Activated T-helper 1 cell treated with anti-CD3 and anti-CD28 coated beads, Interleukin-2, amount 50 U/mL, for 16 hours (primary cell): ENCODE results near the gene RBM7.

Source experiments
- DNase-seq, 2 donors: peaks; one replicate each; pipeline ENCODE4 v3.0.0-alpha.2; 2020; ENCODE audit warnings: low read depth in 1 of 2, low spot score in 1 of 2

The RBM7 gene, protein sequence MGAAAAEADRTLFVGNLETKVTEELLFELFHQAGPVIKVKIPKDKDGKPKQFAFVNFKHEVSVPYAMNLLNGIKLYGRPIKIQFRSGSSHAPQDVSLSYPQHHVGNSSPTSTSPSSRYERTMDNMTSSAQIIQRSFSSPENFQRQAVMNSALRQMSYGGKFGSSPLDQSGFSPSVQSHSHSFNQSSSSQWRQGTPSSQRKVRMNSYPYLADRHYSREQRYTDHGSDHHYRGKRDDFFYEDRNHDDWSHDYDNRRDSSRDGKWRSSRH

DNA sequence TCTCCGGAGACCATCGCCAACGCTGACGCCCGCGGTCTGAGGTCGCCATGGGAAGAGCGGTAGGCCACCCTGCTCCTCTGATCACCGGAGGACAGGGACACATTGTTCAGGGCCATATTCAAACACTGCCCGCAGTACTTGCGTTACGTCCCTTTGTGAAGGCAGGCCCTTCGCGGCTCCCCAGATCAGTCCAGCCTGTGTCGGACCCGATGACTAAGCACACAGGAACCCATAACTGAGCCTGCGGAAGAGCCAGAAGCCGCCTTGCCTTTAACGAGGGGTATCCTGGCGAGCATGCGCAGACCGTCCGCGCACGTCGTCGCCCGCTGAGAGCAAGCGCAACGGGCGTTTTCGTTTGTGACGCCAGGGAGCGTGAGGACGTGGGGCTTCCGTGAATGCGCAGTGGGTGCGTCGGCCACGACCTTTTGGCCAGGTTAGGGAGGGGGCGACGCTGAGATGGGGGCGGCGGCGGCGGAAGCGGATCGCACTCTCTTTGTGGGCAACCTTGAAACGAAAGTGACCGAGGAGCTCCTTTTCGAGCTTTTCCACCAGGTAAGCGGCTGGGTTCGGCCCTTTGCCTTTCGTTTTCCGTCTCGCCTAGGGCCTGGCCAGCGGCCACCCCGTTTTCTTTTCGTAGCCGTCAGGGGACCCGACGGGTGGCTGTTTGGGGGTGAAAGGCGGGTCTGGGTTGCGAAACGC, at the start of gene RBM7, which contains the start of gene C11orf71:
RBM7 (plus strand) TSS at position 451 of the 699 bp plus-strand sequence; CDS start at position 457, 6 bp downstream.
C11orf71 (minus strand) TSS at position 296 of the 699 bp plus-strand sequence; CDS start at position 116, 180 bp downstream.
- DNase-seq, result peak; percentile 96 to 97

DNA sequence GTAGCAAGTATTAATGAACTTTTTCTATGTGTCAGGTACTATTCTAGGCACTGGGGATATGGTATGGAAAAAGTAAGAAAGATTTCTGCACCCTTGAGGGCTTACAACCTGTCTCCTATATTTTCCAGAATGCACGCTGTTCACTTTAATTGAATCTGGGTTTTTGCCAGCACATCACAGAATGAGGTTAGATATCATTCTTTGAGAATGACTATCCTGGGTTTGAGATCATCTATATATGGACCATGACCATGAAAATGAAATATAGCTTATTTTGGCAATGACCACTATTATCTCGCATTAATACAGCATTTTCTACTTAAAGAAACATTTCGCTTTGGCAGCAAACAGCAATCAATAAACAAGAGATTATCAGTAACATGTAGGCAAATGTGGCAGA, 47.0 kb upstream of the RBM7 start:
- no peak for DNase-seq

DNA sequence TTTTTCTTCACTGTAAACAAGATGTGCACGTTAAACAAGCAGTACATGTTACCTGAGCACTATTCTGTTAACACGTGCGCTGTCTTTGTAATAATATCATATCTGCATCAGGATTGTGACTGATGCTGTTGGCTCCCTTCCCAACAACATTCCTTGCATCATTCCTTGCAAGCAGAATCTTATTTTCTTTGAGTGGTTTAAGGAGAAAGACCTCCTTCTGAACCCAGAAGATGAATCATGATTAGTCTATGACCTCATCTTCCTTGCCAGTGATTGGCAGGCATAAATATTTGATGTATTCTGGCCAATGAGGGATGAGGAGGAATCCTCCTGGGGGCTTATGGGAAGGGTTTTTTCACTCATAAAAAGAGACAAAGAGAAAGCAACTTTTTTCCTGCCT, 46.4 kb upstream of the RBM7 start:
- no peak for DNase-seq

GRCh38 chr11:114358716-114359115, 41.8 kb upstream of the RBM7 start:
- DNase-seq, result no peak

DNA sequence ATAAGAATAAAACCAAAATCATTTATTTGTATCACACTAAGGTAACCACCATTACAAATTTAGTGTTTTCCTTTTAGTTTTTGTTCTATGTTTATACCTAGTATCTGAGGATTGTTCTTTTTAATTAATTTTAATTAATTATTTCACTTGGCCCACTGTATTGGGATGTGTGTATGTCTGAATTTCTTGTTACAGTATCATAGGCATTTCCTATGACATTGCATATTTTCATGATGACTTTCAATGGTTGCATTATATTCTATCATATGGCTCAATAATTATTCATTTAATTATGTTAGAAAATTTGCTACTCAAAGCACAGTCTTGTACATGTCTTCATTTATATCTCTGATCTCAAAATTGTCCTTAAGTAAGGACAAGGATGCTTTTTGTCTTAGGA, 41.1 kb upstream of the RBM7 start:
- DNase-seq, result no peak

- DNase-seq, result no peak
Measured at GRCh38 chr11:114362326-114362725, 38.1 kb upstream of the RBM7 start.

DNA sequence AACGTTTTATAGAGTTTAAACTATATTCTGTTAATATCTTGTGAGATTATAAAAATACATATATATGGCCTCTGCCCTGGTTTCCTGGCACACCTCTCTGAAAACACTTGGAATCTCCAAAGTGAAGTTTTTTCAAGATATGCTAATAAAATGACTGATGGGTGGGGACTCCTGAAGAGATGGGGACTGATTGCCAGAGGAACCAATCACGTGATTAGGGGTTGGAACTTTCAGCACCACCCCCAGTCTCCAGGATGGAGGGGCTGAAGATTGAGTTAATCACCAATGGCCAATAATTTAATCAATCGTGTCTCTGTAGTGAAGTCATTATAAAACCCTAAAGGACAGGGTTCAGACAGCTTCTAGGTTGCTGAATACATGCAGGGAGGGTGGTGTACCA, 37.5 kb upstream of the RBM7 start:
- no peak for DNase-seq

GRCh38 chr11:114366331-114367243, 33.9 kb upstream of the RBM7 start:
- no peak for DNase-seq

GRCh38 chr11:114367244-114367957, 33.1 kb upstream of the RBM7 start:
- DNase-seq, result no peak

GRCh38 chr11:114368918-114369680, 31.4 kb upstream of the RBM7 start:
- no peak for DNase-seq

DNA sequence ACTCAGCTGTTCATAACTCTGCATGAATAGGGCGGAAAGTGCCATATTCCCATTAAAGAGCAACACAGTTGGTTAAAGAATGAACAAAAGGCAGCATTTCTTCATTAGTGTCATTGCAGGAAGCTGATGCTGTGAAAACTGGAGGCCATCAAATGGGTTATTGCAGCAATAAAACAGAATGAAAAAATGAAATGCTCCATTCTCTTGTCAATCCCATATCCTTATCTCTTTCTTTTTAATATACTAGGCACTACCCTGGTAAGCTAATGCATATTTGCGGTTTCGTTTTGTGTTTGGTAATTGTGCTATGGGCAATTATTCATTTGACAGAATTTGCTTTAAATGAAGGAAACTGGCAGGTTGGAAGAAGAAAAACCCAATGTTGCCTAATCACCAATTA, 25.4 kb upstream of the RBM7 start:
- no peak for DNase-seq

- no peak for DNase-seq
Measured at GRCh38 chr11:114377612-114378267, 22.7 kb upstream of the RBM7 start.

DNA sequence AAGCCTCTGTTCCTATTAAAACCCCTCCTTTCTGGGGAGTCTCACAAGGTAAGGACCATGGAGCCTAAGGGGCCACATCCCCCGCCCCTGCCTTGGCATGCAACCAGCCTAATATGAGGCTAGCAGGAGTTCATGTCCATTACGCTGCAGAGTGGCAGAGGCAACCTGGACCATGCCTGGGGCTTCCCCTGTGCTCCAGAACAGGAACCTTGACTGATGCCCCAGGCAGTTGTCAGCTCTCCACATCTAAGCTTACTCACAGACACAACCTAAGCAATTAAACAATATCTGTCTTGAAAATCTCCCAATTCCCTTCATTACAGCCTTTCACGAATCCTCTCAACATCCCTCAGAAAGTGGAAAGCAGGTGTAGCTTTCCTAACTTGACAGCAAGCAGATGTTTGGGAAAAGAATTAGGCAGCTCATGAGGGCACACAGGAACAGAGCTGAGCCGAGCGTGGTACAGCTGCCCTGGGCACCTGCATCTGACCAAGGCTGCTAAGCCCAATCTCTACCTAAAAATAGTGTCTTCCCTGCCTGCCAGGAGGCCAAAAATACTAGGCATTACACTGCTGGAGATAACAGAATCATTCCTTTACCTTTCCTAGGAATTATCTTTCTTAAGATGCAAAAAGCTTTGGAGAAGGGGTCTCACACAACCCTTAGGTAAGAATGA, 20.9 kb upstream of the RBM7 start:
- no peak for DNase-seq

GRCh38 chr11:114382509-114382908, 18.0 kb upstream of the RBM7 start:
- DNase-seq, result no peak

- DNase-seq, result no peak
Measured at GRCh38 chr11:114384487-114384886, 16.0 kb upstream of the RBM7 start.

DNA sequence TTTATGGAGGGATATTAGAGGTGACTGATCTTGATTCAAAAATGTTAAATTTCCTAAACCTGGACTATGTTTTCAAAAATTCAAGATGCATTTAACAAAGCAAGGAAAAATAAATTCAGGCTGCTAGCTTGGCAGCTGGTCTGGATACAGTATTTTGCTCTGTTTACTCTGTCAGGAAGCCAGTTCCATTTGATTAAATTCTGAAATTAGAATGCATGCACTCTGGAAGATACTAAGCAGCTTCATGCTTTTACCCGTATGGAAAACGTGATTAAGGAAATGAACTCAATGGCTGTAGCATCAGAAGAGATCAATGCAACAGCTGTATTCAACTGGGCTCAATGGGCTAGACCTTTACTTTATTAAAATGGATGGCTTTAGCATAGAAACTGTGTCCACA, 14.3 kb upstream of the RBM7 start:
- DNase-seq, result no peak

GRCh38 chr11:114386545-114386944, 13.9 kb upstream of the RBM7 start:
- DNase-seq, result no peak

- DNase-seq, result no peak
Measured at GRCh38 chr11:114392735-114393667, 7.5 kb upstream of the RBM7 start.
